ENCODE measurements around the gene SCIMP. TPM values are rescaled to one million over a fixed set of nuclear protein-coding genes. Genes with fewer than 3 reads are reported as not detected.

SCIMP gene
- total RNA-seq, 4 donors from 2014 or later, result 0.27 to 1.8 (median 0.37) TPM

- intact Hi-C loops (cut with DNase I; ENCODE audit: low total_unique reads), result no loop called here
- H3K9me3 ChIP-seq, result no peaks in the 10 kb centered on the region
- in situ Hi-C loops (cut with MboI; ENCODE audit: low sequenced_read_pairs in 4 of 4), result no loop called here
- H3K27ac ChIP-seq, result no peak overlapping the region
- ATAC-seq (no peak), DNase-seq (no peak)
- no peaks in the 10 kb centered on the region for H3K4me1 ChIP-seq
- no peaks in the 10 kb centered on the region for H3K36me3 ChIP-seq
- no peaks in the 10 kb centered on the region for H3K27me3 ChIP-seq
- TF ChIP-seq POLR2A (IDR thresholded peaks at IDR 0.05) (no peak), CTCF (IDR thresholded peaks at IDR 0.05 in 4 of 5, conservative IDR thresholded peaks at IDR 0.05 in 1 of 5) (no peak)
- no peak overlapping the region for H3K4me3 ChIP-seq
Measured at GRCh38 chr17:5254903-5255521, 20.4 kb upstream of the SCIMP start.

- no peaks in the 10 kb centered on the region for H3K36me3 ChIP-seq
- intact Hi-C loops (cut with DNase I; ENCODE audit: low total_unique reads), result no loop called here
- no peak overlapping the region for H3K4me3 ChIP-seq
- no peaks in the 10 kb centered on the region for H3K9me3 ChIP-seq
- ATAC-seq (no peak), DNase-seq (no peak)
- in situ Hi-C loops (cut with MboI; ENCODE audit: low sequenced_read_pairs in 4 of 4), result no loop called here
- no peak for TF ChIP-seq POLR2A (IDR thresholded peaks at IDR 0.05)
- no peak for TF ChIP-seq CTCF (IDR thresholded peaks at IDR 0.05 in 4 of 5, conservative IDR thresholded peaks at IDR 0.05 in 1 of 5)
- no peaks in the 10 kb centered on the region for H3K27me3 ChIP-seq
- no peak overlapping the region for H3K27ac ChIP-seq
- H3K4me1 ChIP-seq, result no peaks in the 10 kb centered on the region
Measured at GRCh38 chr17:5254414-5254813, 19.8 kb upstream of the SCIMP start.

GRCh38 chr17:5249615-5250014 is 15.0 kb upstream of the SCIMP start:
- Histone ChIP-seq H3K4me3 (no peak overlapping the region), H3K36me3 (no peaks in the 10 kb centered on the region), H3K27ac (no peak overlapping the region), H3K9me3 (no peaks in the 10 kb centered on the region), H3K27me3 (no peaks in the 10 kb centered on the region), H3K4me1 (no peaks in the 10 kb centered on the region)
- in situ Hi-C loops (cut with MboI; ENCODE audit: low sequenced_read_pairs in 4 of 4), result loop anchor here in 2 of 4 donors (25.0 kb wide), 2 partner anchors 188 to 1188 kb away; partner anchors contain the start of genes AIPL1 (in 1 of the 2), C1QBP (in 1 of the 2) and PIMREG (in 1 of the 2)
- no peak for TF ChIP-seq POLR2A (IDR thresholded peaks at IDR 0.05)
- peak; percentile 51 to 66 (median 65) for TF ChIP-seq CTCF (IDR thresholded peaks at IDR 0.05 in 4 of 5, conservative IDR thresholded peaks at IDR 0.05 in 1 of 5)
- DNase-seq, result peak; percentile 19 to 46
- intact Hi-C loops (cut with DNase I; ENCODE audit: low total_unique reads), result loop anchor here (1.0 to 10.0 kb wide), 3 partner anchors 57 to 1185 kb away; partner anchors contain the start of genes AIPL1 and C1QBP
- ATAC-seq, result peak; percentile 72 to 85

GRCh38 chr17:5248821-5249479 is 14.3 kb upstream of the SCIMP start:
- DNase-seq, result no peak
- Histone ChIP-seq H3K27ac (no peak overlapping the region), H3K36me3 (no peaks in the 10 kb centered on the region), H3K9me3 (no peaks in the 10 kb centered on the region), H3K4me1 (no peaks in the 10 kb centered on the region), H3K27me3 (no peaks in the 10 kb centered on the region), H3K4me3 (no peak overlapping the region)
- intact Hi-C loops (cut with DNase I; ENCODE audit: low total_unique reads) (loop anchor here (1.0 to 10.0 kb wide), 2 partner anchors 190 to 1186 kb away; partner anchors contain the start of genes AIPL1 and C1QBP), in situ Hi-C loops (cut with MboI; ENCODE audit: low sequenced_read_pairs in 4 of 4) (loop anchor here in 2 of 4 donors (25.0 kb wide), 2 partner anchors 188 to 1188 kb away; partner anchors contain the start of genes AIPL1 (in 1 of the 2), C1QBP (in 1 of the 2) and PIMREG (in 1 of the 2))
- ATAC-seq, result no peak
- TF ChIP-seq CTCF (IDR thresholded peaks at IDR 0.05 in 4 of 5, conservative IDR thresholded peaks at IDR 0.05 in 1 of 5) (no peak), POLR2A (IDR thresholded peaks at IDR 0.05) (no peak)

Data from gastrocnemius medialis (tissue), 4 donors.